Trophoblast cell (in vitro differentiated cells and primary cell): ENCODE data around the gene LAP3.
"Not testable (repeated sequence)": the region's sequence is repeated elsewhere in the genome, so short reads cannot be mapped to it uniquely, and the experiment has no call there.

Experiments
- DNase-seq, 2 donors: peaks; one replicate each; pipeline ENCODE4 v3.0.0-alpha.2; 2016
- H2AFZ ChIP-seq: 2 replicates; pipeline ENCODE4 v1.6.1; 2013; ENCODE audit warnings: low read length, moderate library complexity, mild to moderate bottlenecking; ENCODE audit not compliant: insufficient read depth, poor library complexity
- H2AK5ac ChIP-seq: 2 replicates; pipeline ENCODE4 v1.6.1; 2013; ENCODE audit warnings: mild to moderate bottlenecking, low read length
- H2BK120ac ChIP-seq: 2 replicates; pipeline ENCODE4 v1.6.1; 2013; ENCODE audit warnings: low read length, mild to moderate bottlenecking, moderate library complexity; ENCODE audit not compliant: insufficient read depth, poor library complexity
- H2BK12ac ChIP-seq: 2 replicates; pipeline ENCODE4 v1.6.1; 2013; ENCODE audit warnings: mild to moderate bottlenecking, low read length, moderate library complexity
- H2BK5ac ChIP-seq: 2 replicates; pipeline ENCODE4 v1.6.1; 2013; ENCODE audit warnings: low read length, low read depth, moderate library complexity, mild to moderate bottlenecking; ENCODE audit not compliant: poor library complexity
- H3K14ac ChIP-seq: 2 replicates; pipeline ENCODE4 v1.6.1; 2013; ENCODE audit warnings: mild to moderate bottlenecking, low read length
- H3K18ac ChIP-seq: 2 replicates; pipeline ENCODE4 v1.6.1; 2013; ENCODE audit warnings: mild to moderate bottlenecking, low read length
- H3K23ac ChIP-seq: 2 replicates; pipeline ENCODE4 v1.6.1; 2013; ENCODE audit warnings: low read length
- H3K27ac ChIP-seq: 2 replicates; pipeline ENCODE4 v1.5.1; 2013; ENCODE audit warnings: low read depth, mild to moderate bottlenecking, inconsistent platforms, low read length, moderate library complexity
- H3K27me3 ChIP-seq: 2 replicates; pipeline ENCODE4 v1.6.1; 2013; ENCODE audit warnings: inconsistent platforms, mild to moderate bottlenecking, low read length, moderate library complexity; ENCODE audit not compliant: insufficient read depth
- H3K36me3 ChIP-seq, 2 experiments: 1 replicate in 1 of 2; 2 replicates in 1 of 2; pipeline ENCODE4 v1.6.1; 2013; ENCODE audit warnings: low read length in 2 of 2, mild to moderate bottlenecking in 2 of 2, moderate library complexity in 1 of 2; ENCODE audit not compliant: insufficient read depth in 2 of 2, control insufficient read depth in 1 of 2
- H3K4ac ChIP-seq: 2 replicates; pipeline ENCODE4 v1.6.1; 2013; ENCODE audit warnings: low read depth, mild to moderate bottlenecking, low read length, moderate library complexity
- H3K4me1 ChIP-seq, 2 experiments: 1 replicate in 1 of 2; 2 replicates in 1 of 2; pipeline ENCODE4 v1.6.1; 2013; ENCODE audit warnings: low read length in 2 of 2, mild to moderate bottlenecking in 2 of 2, moderate library complexity in 1 of 2; ENCODE audit not compliant: insufficient read depth in 2 of 2, control insufficient read depth in 1 of 2
- H3K4me2 ChIP-seq: 2 replicates; pipeline ENCODE4 v1.6.1; 2013; ENCODE audit warnings: inconsistent platforms, mild to moderate bottlenecking, low read length, moderate library complexity
- H3K4me3 ChIP-seq: 2 replicates; pipeline ENCODE4 v1.5.1; 2013; ENCODE audit warnings: mild to moderate bottlenecking, low read depth, low read length, inconsistent platforms
- H3K79me1 ChIP-seq: one replicate; pipeline ENCODE4 v1.6.1; 2013; ENCODE audit warnings: low read length
- H3K79me2 ChIP-seq: 2 replicates; pipeline ENCODE4 v1.6.1; 2013; ENCODE audit warnings: low read length, mild to moderate bottlenecking; ENCODE audit not compliant: control insufficient read depth, insufficient read depth, poor library complexity
- H3K9ac ChIP-seq: 2 replicates; pipeline ENCODE4 v1.6.1; 2013; ENCODE audit warnings: mild to moderate bottlenecking, low read length
- H3K9me3 ChIP-seq: 2 replicates; pipeline ENCODE4 v1.6.1; 2013; ENCODE audit warnings: low read depth, mild to moderate bottlenecking, control low read depth, inconsistent platforms, low read length; ENCODE audit not compliant: insufficient read depth
- H4K12ac ChIP-seq: 2 replicates; pipeline ENCODE4 v1.6.1; 2013; ENCODE audit warnings: low read depth, mild to moderate bottlenecking, low read length, moderate library complexity
- H4K8ac ChIP-seq: 2 replicates; pipeline ENCODE4 v1.6.1; 2013; ENCODE audit warnings: low read depth, mild to moderate bottlenecking, low read length, moderate library complexity
- H4K91ac ChIP-seq: one replicate; pipeline ENCODE4 v1.6.1; 2013; ENCODE audit warnings: low read depth, mild to moderate bottlenecking, low read length, moderate library complexity
- WGBS: extraction: QIAGEN DNeasy Blood & Tissue Kit; methylation state at CpG from one replicate; pipeline ENCODE4 v1.1.7; 2013; ENCODE audit warnings: missing lambda C conversion rate; ENCODE audit not compliant: insufficient read length, insufficient coverage; ENCODE audit errors: extremely low coverage; 5-methylcytosine and 5-hydroxymethylcytosine counted together

Gene LAP3

DNA sequence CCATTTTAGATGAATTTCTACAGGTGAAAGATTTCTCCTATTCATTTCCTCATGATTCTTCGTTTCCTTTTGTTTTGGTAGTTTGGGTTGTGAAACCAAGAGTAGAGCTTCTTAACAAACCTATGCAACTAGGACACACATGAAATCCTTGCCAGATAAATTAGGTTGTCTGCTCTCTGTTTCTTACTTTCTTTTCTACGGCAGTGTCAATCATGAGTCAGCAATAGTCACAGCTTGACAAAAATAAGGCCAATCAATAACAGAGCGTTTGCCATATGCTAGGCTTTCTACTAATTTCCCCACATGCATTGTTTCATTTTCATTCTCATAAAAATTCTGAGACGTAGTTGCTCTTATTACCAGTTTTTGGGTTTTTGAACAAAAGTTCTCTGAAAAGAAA, 41.8 kb upstream of the LAP3 start:
- no peak overlapping the region for H3K4me3 ChIP-seq
- H2BK120ac ChIP-seq = no peak overlapping the region
- no peaks in the 10 kb centered on the region for H3K79me1 ChIP-seq
- H2BK5ac ChIP-seq = no peak overlapping the region
- H3K27me3 ChIP-seq = no peaks in the 10 kb centered on the region
- no peak overlapping the region for H3K18ac ChIP-seq
- no peaks in the 10 kb centered on the region for H3K79me2 ChIP-seq
- H3K27ac ChIP-seq = no peak overlapping the region
- no peaks in the 10 kb centered on the region for H3K36me3 ChIP-seq
- H4K12ac ChIP-seq = no peak overlapping the region
- no peaks in the 10 kb centered on the region for H3K9me3 ChIP-seq
- H4K91ac ChIP-seq = no peak overlapping the region
- H3K4ac ChIP-seq = no peak overlapping the region
- no peak overlapping the region for H3K9ac ChIP-seq
- H3K4me2 ChIP-seq = no peak overlapping the region
- no peak overlapping the region for H3K14ac ChIP-seq
- no peak overlapping the region for H4K8ac ChIP-seq
- no peak overlapping the region for H2BK12ac ChIP-seq
- H3K4me1 ChIP-seq = no peaks in the 10 kb centered on the region
- no CpG with 5 or more reads among the region's 4 CpGs for WGBS
- DNase-seq = no peak
- H3K23ac ChIP-seq = no peak overlapping the region
- H2AFZ ChIP-seq = no peak overlapping the region
- H2AK5ac ChIP-seq = no peak overlapping the region

DNA sequence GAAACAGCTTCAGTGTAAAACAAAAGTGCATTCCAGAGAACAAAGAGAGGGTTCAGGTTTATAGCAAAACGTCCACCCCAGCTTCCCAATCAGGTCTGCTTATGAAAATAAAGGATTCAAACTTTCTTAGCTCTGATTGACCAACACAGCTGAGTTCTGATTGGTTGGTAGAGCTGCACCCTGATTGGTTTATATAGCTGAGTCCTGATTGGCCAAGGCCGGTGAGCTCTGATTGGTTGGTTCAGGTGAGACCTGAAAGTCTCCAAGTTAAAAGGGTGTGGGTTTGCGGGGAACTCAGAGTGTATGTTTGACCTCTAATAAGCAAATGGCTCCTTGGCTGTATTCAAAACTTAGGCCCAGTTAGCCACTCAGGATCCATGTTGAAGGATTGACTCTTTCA, 41.1 kb upstream of the LAP3 start:
- Histone ChIP-seq H3K9ac (no peak overlapping the region), H2AFZ (no peak overlapping the region), H3K4me1 (no peaks in the 10 kb centered on the region), H4K12ac (no peak overlapping the region), H4K8ac (no peak overlapping the region), H3K79me2 (no peaks in the 10 kb centered on the region), H2BK12ac (no peak overlapping the region), H2AK5ac (no peak overlapping the region), H3K36me3 (no peaks in the 10 kb centered on the region), H3K23ac (no peak overlapping the region), H3K14ac (no peak overlapping the region), H3K18ac (no peak overlapping the region), H4K91ac (no peak overlapping the region), H2BK120ac (no peak overlapping the region), H3K4me3 (no peak overlapping the region), H3K27me3 (no peaks in the 10 kb centered on the region), H3K27ac (no peak overlapping the region), H3K79me1 (no peaks in the 10 kb centered on the region), H2BK5ac (no peak overlapping the region), H3K4me2 (no peak overlapping the region), H3K4ac (no peak overlapping the region), H3K9me3 (no peaks in the 10 kb centered on the region)
- no CpG with 5 or more reads among the region's 3 CpGs for WGBS
- DNase-seq = no peak

DNA sequence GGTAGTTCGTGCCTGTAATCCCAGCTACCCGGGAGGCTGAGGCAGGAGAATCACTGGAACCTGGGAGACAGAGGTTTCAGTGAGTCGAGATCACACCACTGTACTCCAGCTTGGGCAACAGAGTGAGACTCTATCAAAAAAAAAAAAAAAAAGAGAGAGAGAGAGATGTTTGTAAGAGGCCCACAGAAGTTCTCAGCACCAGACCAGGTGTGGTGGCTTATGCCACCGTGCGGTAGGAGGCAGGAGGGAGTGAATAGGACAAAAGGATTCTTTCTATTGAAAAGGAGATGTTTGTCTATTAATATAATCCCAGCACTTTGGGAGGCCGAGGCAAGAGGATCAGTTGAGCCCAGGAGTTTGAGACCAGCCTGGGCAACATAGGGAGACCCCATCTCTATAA, 39.9 kb upstream of the LAP3 start:
- H3K9ac ChIP-seq, H2BK5ac ChIP-seq, H2AK5ac ChIP-seq, H4K8ac ChIP-seq, DNase-seq, H3K4me2 ChIP-seq, H2AFZ ChIP-seq, H3K4me3 ChIP-seq, H3K4ac ChIP-seq, H4K12ac ChIP-seq, H2BK12ac ChIP-seq, H3K27me3 ChIP-seq, H3K4me1 ChIP-seq, H2BK120ac ChIP-seq, H4K91ac ChIP-seq, H3K9me3 ChIP-seq, H3K27ac ChIP-seq, H3K36me3 ChIP-seq, H3K18ac ChIP-seq, H3K79me1 ChIP-seq, H3K79me2 ChIP-seq, H3K14ac ChIP-seq, H3K23ac ChIP-seq: not testable (repeated sequence)
- no CpG with 5 or more reads among the region's 6 CpGs for WGBS

DNA sequence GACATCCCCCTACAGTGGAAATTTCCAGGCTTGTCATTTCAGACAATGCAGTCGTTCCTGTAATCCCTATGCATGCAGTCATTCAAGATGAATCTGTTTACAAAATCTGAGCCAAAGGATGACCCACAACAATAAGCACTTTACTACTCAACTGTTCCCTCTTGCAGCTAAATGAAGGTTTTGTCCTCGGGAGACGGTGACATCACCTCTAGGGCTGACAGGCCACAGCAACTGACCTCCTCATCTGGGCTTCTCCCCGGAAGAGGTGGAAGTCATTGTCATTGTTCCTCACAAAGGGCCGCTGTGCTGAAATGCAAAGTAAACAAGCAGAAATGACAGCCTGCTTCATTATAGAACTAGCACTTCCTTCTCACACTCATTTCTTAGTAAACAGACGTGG, 32.8 kb upstream of the LAP3 start:
- Histone ChIP-seq H4K12ac (no peak overlapping the region), H2AK5ac (no peak overlapping the region), H3K9ac (no peak overlapping the region), H3K79me2 (no peaks in the 10 kb centered on the region), H2BK12ac (no peak overlapping the region), H3K14ac (no peak overlapping the region), H3K4ac (no peak overlapping the region), H3K4me1 (no peaks in the 10 kb centered on the region), H4K91ac (no peak overlapping the region), H3K4me2 (no peak overlapping the region), H3K9me3 (peaks cover 2% of the 10 kb centered on the region), H3K27me3 (no peaks in the 10 kb centered on the region), H3K4me3 (no peak overlapping the region), H2BK5ac (no peak overlapping the region), H4K8ac (no peak overlapping the region), H2BK120ac (no peak overlapping the region), H3K36me3 (no peaks in the 10 kb centered on the region), H3K23ac (no peak overlapping the region), H2AFZ (no peak overlapping the region), H3K27ac (no peak overlapping the region), H3K79me1 (no peaks in the 10 kb centered on the region), H3K18ac (no peak overlapping the region)
- DNase-seq = peak; percentile 18 to 33
- WGBS = no CpG with 5 or more reads among the region's 6 CpGs
